Neural cell (in vitro differentiated cells): ENCODE results near the gene WDR4. TPM values are rescaled to one million over a fixed set of nuclear protein-coding genes. Genes with fewer than 3 reads are reported as not detected.

Experiments used
- H2AFZ ChIP-seq: fragments of 200-600, 300-800 bp; sonication (generic), shearing (Covaris generic); 2 replicates; pipeline ENCODE4 v1.6.0; 2014; ENCODE audit warnings: low read depth, mild to moderate bottlenecking, antibody characterized with exemption, low read length, moderate library complexity
- H3F3A ChIP-seq: fragments of 200-600 bp; shearing (Covaris generic); 2 replicates; pipeline ENCODE4 v1.6.1; 2016; ENCODE audit warnings: mild to moderate bottlenecking, moderate library complexity, mixed read lengths, antibody characterized with exemption, low read length; ENCODE audit not compliant: insufficient read depth, poor library complexity, severe bottlenecking
- H3K27ac ChIP-seq: fragments of 200-600, 300-800 bp; sonication (generic), shearing (Covaris generic); 2 replicates; pipeline ENCODE4 v1.5.1; 2014; ENCODE audit warnings: mild to moderate bottlenecking, low read length, moderate library complexity
- H3K27me3 ChIP-seq: fragments of 300-800, 200-600 bp; sonication (generic), shearing (Covaris generic); 2 replicates; pipeline ENCODE4 v1.6.0; 2014; ENCODE audit warnings: mild to moderate bottlenecking, low read depth, low read length, moderate library complexity; ENCODE audit not compliant: insufficient read depth
- H3K36me3 ChIP-seq: fragments of 300-800, 200-600 bp; sonication (generic), shearing (Covaris generic); 2 replicates; pipeline ENCODE4 v1.5.1; 2014; ENCODE audit warnings: mild to moderate bottlenecking, antibody characterized with exemption, low read length, moderate library complexity; ENCODE audit not compliant: insufficient read depth
- H3K4me2 ChIP-seq: fragments of 300-800, 200-600 bp; sonication (generic), shearing (Covaris generic); 2 replicates; pipeline ENCODE4 v1.6.0; 2014; ENCODE audit warnings: mild to moderate bottlenecking, low read length
- H3K4me3 ChIP-seq: fragments of 300-800, 200-600 bp; sonication (generic), shearing (Covaris generic); 2 replicates; pipeline ENCODE4 v1.5.1; 2014; ENCODE audit warnings: mild to moderate bottlenecking, low read length, moderate library complexity
- H3K79me2 ChIP-seq: fragments of 200-600 bp; shearing (Covaris generic); replicated peaks from 2 replicates; pipeline ENCODE4 v1.6.0; 2014; ENCODE audit warnings: mild to moderate bottlenecking, low read length, moderate library complexity; ENCODE audit not compliant: insufficient read depth
- H3K9ac ChIP-seq: fragments of 300-800, 200-600 bp; sonication (generic), shearing (Covaris generic); 2 replicates; pipeline ENCODE4 v1.6.1; 2016; ENCODE audit warnings: mild to moderate bottlenecking, low read length, mixed read lengths
- H3K9me2 ChIP-seq: fragments of 200-600 bp; shearing (Covaris generic); 2 replicates; pipeline ENCODE4 v1.6.1; 2016; ENCODE audit warnings: mild to moderate bottlenecking, low read length, mixed read lengths; ENCODE audit not compliant: insufficient read depth
- H3K9me3 ChIP-seq: fragments of 200-600, 300-800 bp; sonication (generic), shearing (Covaris generic); 2 replicates; pipeline ENCODE4 v1.6.1; 2016; ENCODE audit warnings: mild to moderate bottlenecking, mixed run types, low read length, moderate library complexity, mixed read lengths
- H4K20me1 ChIP-seq: fragments of 200-600 bp; shearing (Covaris generic); 2 replicates; pipeline ENCODE4 v1.6.1; 2016; ENCODE audit warnings: mild to moderate bottlenecking, mixed run types; ENCODE audit not compliant: insufficient read depth
- EP300 ChIP-seq: fragments of 450-650 bp; conservative IDR thresholded peaks from 2 replicates; pipeline ENCODE4 v1.6.1; 2014; ENCODE audit warnings: antibody characterized with exemption, mild to moderate bottlenecking, moderate library complexity; ENCODE audit not compliant: poor library complexity, severe bottlenecking
- EZH2 ChIP-seq: fragments of 200-600, 300-800 bp; shearing (Covaris generic), sonication (generic); IDR thresholded peaks from 2 replicates; pipeline ENCODE4 v1.6.1; 2014; ENCODE audit warnings: antibody characterized with exemption, low read length, borderline replicate concordance, mild to moderate bottlenecking; ENCODE audit not compliant: insufficient read depth, poor library complexity, severe bottlenecking
- MXI1 ChIP-seq: fragments of 450-650 bp; conservative IDR thresholded peaks from 2 replicates; pipeline ENCODE4 v1.6.1; 2014; ENCODE audit warnings: antibody characterized with exemption, mild to moderate bottlenecking; ENCODE audit not compliant: poor library complexity, severe bottlenecking
- POLR2AphosphoS5 ChIP-seq: IDR thresholded peaks from 2 replicates; pipeline ENCODE4 v1.6.1; 2012
- RAD21 ChIP-seq: fragments of 450-650 bp; conservative IDR thresholded peaks from 2 replicates; pipeline ENCODE4 v1.6.1; 2014; ENCODE audit warnings: antibody characterized with exemption, mild to moderate bottlenecking, moderate library complexity
- SMC3 ChIP-seq: fragments of 450-650 bp; conservative IDR thresholded peaks from 2 replicates; pipeline ENCODE4 v1.6.1; 2014; ENCODE audit warnings: antibody characterized with exemption, mild to moderate bottlenecking, moderate library complexity; ENCODE audit not compliant: poor library complexity
- TAF1 ChIP-seq: IDR thresholded peaks from 2 replicates; pipeline ENCODE4 v1.6.1; 2012; ENCODE audit warnings: low read depth
- polyA plus RNA-seq: library from polyadenylated mRNA; depleted of rRNA; stranded (reverse); fragments of >200 nt; gene quantifications from 2 replicates; pipeline ENCODE4 v1.2.3, GENCODE V29; 2014
- TF ChIP-seq, protein P1 (sequence below): fragments of 450-650 bp; IDR thresholded peaks from 2 replicates; pipeline ENCODE4 v1.5.1; 2014; ENCODE audit warnings: antibody characterized with exemption, mild to moderate bottlenecking, moderate library complexity; ENCODE audit not compliant: poor library complexity, severe bottlenecking
- TF ChIP-seq, protein P2 (sequence below): IDR thresholded peaks from 2 replicates; pipeline ENCODE4 v1.6.1; 2012; ENCODE audit warnings: borderline replicate concordance

WDR4 gene
- polyA plus RNA-seq, 1 donor from 2014 or later: 9.2 TPM

DNA sequence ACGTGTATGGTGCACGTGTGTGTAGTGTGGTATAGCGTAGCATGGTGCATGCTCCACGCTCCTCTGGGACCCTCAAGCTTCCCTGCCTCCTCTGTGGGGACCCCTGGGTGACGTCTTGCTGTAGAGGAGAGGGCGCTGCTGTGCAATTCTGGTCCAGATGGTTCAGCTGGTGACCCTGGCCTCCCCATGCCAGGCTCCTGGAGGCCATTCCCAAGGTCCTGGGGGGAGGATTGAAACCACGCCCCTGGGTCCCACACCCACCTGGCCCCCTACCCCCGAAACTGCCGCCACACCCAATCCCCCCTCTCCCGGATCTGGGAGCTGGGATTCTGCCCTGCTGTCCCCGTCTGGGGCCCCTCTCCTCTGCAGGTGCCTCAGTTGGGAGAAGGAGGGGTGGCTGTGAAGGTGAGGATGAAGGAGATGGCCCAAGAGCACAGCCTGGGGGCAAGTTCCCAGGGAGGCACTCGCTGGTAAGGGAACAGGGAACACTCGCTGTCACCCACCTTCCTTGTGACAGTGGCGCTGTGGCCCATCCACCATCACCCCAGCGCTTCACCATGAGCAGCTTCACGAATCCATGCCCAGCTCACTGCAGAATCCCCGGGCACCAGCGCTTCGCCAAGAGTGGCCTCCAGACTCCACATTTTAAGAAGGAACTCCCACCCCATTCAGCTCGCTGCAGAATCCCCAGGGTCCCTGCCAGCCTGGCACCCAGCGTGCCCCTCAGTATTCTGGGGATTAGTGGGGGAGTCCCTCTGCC lies 38.0 kb downstream of the WDR4 start:
- TF ChIP-seq, protein P1, sequence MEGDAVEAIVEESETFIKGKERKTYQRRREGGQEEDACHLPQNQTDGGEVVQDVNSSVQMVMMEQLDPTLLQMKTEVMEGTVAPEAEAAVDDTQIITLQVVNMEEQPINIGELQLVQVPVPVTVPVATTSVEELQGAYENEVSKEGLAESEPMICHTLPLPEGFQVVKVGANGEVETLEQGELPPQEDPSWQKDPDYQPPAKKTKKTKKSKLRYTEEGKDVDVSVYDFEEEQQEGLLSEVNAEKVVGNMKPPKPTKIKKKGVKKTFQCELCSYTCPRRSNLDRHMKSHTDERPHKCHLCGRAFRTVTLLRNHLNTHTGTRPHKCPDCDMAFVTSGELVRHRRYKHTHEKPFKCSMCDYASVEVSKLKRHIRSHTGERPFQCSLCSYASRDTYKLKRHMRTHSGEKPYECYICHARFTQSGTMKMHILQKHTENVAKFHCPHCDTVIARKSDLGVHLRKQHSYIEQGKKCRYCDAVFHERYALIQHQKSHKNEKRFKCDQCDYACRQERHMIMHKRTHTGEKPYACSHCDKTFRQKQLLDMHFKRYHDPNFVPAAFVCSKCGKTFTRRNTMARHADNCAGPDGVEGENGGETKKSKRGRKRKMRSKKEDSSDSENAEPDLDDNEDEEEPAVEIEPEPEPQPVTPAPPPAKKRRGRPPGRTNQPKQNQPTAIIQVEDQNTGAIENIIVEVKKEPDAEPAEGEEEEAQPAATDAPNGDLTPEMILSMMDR: no peak
- TF ChIP-seq EP300: no peak
- TF ChIP-seq SMC3: no peak
- no peak for TF ChIP-seq RAD21
- TF ChIP-seq TAF1: no peak
- TF ChIP-seq, protein P2, sequence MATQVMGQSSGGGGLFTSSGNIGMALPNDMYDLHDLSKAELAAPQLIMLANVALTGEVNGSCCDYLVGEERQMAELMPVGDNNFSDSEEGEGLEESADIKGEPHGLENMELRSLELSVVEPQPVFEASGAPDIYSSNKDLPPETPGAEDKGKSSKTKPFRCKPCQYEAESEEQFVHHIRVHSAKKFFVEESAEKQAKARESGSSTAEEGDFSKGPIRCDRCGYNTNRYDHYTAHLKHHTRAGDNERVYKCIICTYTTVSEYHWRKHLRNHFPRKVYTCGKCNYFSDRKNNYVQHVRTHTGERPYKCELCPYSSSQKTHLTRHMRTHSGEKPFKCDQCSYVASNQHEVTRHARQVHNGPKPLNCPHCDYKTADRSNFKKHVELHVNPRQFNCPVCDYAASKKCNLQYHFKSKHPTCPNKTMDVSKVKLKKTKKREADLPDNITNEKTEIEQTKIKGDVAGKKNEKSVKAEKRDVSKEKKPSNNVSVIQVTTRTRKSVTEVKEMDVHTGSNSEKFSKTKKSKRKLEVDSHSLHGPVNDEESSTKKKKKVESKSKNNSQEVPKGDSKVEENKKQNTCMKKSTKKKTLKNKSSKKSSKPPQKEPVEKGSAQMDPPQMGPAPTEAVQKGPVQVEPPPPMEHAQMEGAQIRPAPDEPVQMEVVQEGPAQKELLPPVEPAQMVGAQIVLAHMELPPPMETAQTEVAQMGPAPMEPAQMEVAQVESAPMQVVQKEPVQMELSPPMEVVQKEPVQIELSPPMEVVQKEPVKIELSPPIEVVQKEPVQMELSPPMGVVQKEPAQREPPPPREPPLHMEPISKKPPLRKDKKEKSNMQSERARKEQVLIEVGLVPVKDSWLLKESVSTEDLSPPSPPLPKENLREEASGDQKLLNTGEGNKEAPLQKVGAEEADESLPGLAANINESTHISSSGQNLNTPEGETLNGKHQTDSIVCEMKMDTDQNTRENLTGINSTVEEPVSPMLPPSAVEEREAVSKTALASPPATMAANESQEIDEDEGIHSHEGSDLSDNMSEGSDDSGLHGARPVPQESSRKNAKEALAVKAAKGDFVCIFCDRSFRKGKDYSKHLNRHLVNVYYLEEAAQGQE: no peak
- TF ChIP-seq MXI1: no peak
- no peak for TF ChIP-seq EZH2
- no peak for TF ChIP-seq POLR2AphosphoS5
- no peaks in the 10 kb centered on the region for H3K36me3 ChIP-seq
- no peak overlapping the region for H3K27ac ChIP-seq
- no peak overlapping the region for H2AFZ ChIP-seq
- H3K9me3 ChIP-seq: no peaks in the 10 kb centered on the region
- H3K4me3 ChIP-seq: no peak overlapping the region
- no peak overlapping the region for H3K9ac ChIP-seq
- no peaks in the 10 kb centered on the region for H3K27me3 ChIP-seq
- no peaks in the 10 kb centered on the region for H3F3A ChIP-seq
- no peaks in the 10 kb centered on the region for H3K79me2 ChIP-seq
- H3K9me2 ChIP-seq: no peaks in the 10 kb centered on the region
- H4K20me1 ChIP-seq: no peaks in the 10 kb centered on the region
- H3K4me2 ChIP-seq: no peak overlapping the region

DNA sequence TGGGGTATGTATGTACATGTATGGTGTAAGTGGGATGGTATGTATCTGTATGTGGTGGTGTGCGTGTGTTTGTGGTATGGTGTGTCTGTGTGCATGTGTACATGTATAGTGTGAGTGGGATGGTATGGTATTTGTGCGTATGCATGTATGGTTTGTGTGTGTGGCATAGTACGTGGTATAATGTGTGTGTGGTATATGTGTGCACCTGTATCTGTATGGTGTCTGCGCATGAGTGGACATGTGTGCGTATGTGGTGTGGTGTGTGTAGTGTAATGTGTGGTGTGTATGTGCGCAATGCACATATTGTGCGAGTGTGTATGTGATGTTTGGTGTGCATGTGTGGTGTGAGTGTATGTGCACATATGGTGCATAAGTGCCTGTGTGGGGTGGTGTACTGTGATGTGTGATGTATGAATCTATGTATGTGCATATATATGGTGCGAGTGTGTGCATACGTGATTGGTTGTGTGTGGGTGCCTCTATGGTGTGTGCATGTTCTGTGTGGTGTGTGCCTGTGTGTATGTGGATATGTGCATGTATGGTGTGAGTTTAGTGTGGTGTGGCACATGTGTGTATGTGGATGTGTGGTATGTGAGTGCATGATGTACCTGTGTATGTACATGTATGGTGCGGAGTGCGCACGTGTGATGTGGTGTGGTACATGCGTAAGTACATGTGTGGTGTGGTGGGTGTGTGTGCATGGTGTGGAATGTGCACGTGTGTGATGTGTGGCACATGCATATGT lies 38.8 kb downstream of the WDR4 start:
- Histone ChIP-seq H3K4me3 (no peak overlapping the region), H3K36me3 (no peaks in the 10 kb centered on the region), H3K27me3 (no peaks in the 10 kb centered on the region), H3K9me3 (no peaks in the 10 kb centered on the region), H3K9ac (no peak overlapping the region), H2AFZ (no peak overlapping the region), H3K4me2 (no peak overlapping the region), H3K9me2 (no peaks in the 10 kb centered on the region), H3K27ac (no peak overlapping the region), H3F3A (no peaks in the 10 kb centered on the region), H3K79me2 (no peaks in the 10 kb centered on the region), H4K20me1 (no peaks in the 10 kb centered on the region)
- TF ChIP-seq, protein P2: no peak
